HG02852 (cell line): ENCODE measurements around the gene CACNB2.
A peak's percentile ranks its signal among the peaks of the same experiment; 100 is the strongest.

Source experiments
- ATAC-seq: cut with Tn5 transposase; IDR thresholded peaks from one replicate; pipeline ENCODE4 v1.9.1; 2021; ENCODE audit warnings: mild to moderate bottlenecking, moderate library complexity; ENCODE audit not compliant: unreplicated experiment

Gene CACNB2

GRCh38 chr10:18278181-18278580 lies 138.0 kb downstream of the CACNB2 start:
- no peak for ATAC-seq

- no peak for ATAC-seq
Measured at GRCh38 chr10:18279173-18279572, 138.9 kb downstream of the CACNB2 start.

GRCh38 chr10:18282094-18282493 lies 141.9 kb downstream of the CACNB2 start:
- ATAC-seq: no peak

- no peak for ATAC-seq
Measured at GRCh38 chr10:18290651-18291313, 150.6 kb downstream of the CACNB2 start.

GRCh38 chr10:18293536-18294510 lies 153.6 kb downstream of the CACNB2 start:
- peak; percentile 54 for ATAC-seq

- no peak for ATAC-seq
Measured at GRCh38 chr10:18294633-18295032, 154.4 kb downstream of the CACNB2 start.

- ATAC-seq: no peak
Measured at GRCh38 chr10:18297659-18298058, 157.4 kb downstream of the CACNB2 start.

GRCh38 chr10:18298256-18298655 lies 158.0 kb downstream of the CACNB2 start:
- ATAC-seq: no peak

GRCh38 chr10:18303851-18304801 lies 163.9 kb downstream of the CACNB2 start:
- no peak for ATAC-seq

GRCh38 chr10:18306031-18306430 lies 165.8 kb downstream of the CACNB2 start:
- no peak for ATAC-seq

- ATAC-seq: no peak
Measured at GRCh38 chr10:18308600-18308999, 168.4 kb downstream of the CACNB2 start.

GRCh38 chr10:18310761-18311160 lies 170.5 kb downstream of the CACNB2 start:
- ATAC-seq: no peak

- no peak for ATAC-seq
Measured at GRCh38 chr10:18312374-18313139, 172.3 kb downstream of the CACNB2 start.

- ATAC-seq: no peak
Measured at GRCh38 chr10:18313140-18313530, 172.9 kb downstream of the CACNB2 start.

GRCh38 chr10:18313626-18314025 lies 173.4 kb downstream of the CACNB2 start:
- no peak for ATAC-seq

GRCh38 chr10:18319628-18320027 lies 179.4 kb downstream of the CACNB2 start:
- no peak for ATAC-seq

- no peak for ATAC-seq
Measured at GRCh38 chr10:18321371-18321770, 181.1 kb downstream of the CACNB2 start.

- no peak for ATAC-seq
Measured at GRCh38 chr10:18323916-18324315, 183.7 kb downstream of the CACNB2 start.

- ATAC-seq: no peak
Measured at GRCh38 chr10:18325410-18325809, 185.2 kb downstream of the CACNB2 start.

- no peak for ATAC-seq
Measured at GRCh38 chr10:18325889-18326531, 185.8 kb downstream of the CACNB2 start.
